ENCODE measurements around the gene MFAP4.

MFAP4 gene

GRCh38 chr17:19386974-19387920 lies at the start of gene MFAP4:
Gene MFAP4 (minus strand): TSS chr17:19387190. CDS start chr17:19387155, 35 bp downstream.
- peak; percentile 96 for DNase-seq (ENCODE audit: low read depth)

GRCh38 chr17:19433727-19434340 lies 46.8 kb upstream of the MFAP4 start:
- no peak for DNase-seq (ENCODE audit: low read depth)

GRCh38 chr17:19433255-19433654 lies 46.3 kb upstream of the MFAP4 start:
- DNase-seq (ENCODE audit: low read depth): no peak

- DNase-seq (ENCODE audit: low read depth): no peak
Observed at GRCh38 chr17:19431691-19432090, 44.7 kb upstream of the MFAP4 start.

GRCh38 chr17:19426631-19427030 lies 39.6 kb upstream of the MFAP4 start:
- DNase-seq (ENCODE audit: low read depth): no peak

- no peak for DNase-seq (ENCODE audit: low read depth)
Observed at GRCh38 chr17:19424934-19425868, 38.2 kb upstream of the MFAP4 start.

GRCh38 chr17:19421926-19422325 lies 34.9 kb upstream of the MFAP4 start:
- no peak for DNase-seq (ENCODE audit: low read depth)

- DNase-seq (ENCODE audit: low read depth): no peak
Observed at GRCh38 chr17:19421219-19421618, 34.2 kb upstream of the MFAP4 start.

GRCh38 chr17:19418251-19418992 lies 31.4 kb upstream of the MFAP4 start:
- no peak for DNase-seq (ENCODE audit: low read depth)

- no peak for DNase-seq (ENCODE audit: low read depth)
Observed at GRCh38 chr17:19417611-19418010, 30.6 kb upstream of the MFAP4 start.

- no peak for DNase-seq (ENCODE audit: low read depth)
Observed at GRCh38 chr17:19415806-19416775, 29.1 kb upstream of the MFAP4 start.

- DNase-seq (ENCODE audit: low read depth): no peak
Observed at GRCh38 chr17:19415311-19415710, 28.3 kb upstream of the MFAP4 start.

GRCh38 chr17:19414396-19415280 lies 27.6 kb upstream of the MFAP4 start:
- no peak for DNase-seq (ENCODE audit: low read depth)

- DNase-seq (ENCODE audit: low read depth): no peak
Observed at GRCh38 chr17:19413761-19414160, 26.8 kb upstream of the MFAP4 start.

- DNase-seq (ENCODE audit: low read depth): no peak
Observed at GRCh38 chr17:19412984-19413383, 26.0 kb upstream of the MFAP4 start.

GRCh38 chr17:19412510-19412909 lies 25.5 kb upstream of the MFAP4 start:
- DNase-seq (ENCODE audit: low read depth): no peak

- DNase-seq (ENCODE audit: low read depth): no peak
Observed at GRCh38 chr17:19411631-19412030, 24.6 kb upstream of the MFAP4 start.

GRCh38 chr17:19410875-19411620 lies 24.1 kb upstream of the MFAP4 start, which contains the start of gene RNF112:
Gene RNF112 (plus strand): TSS chr17:19411232. CDS start chr17:19411409, 177 bp downstream.
- DNase-seq (ENCODE audit: low read depth): no peak

Data from fibroblast of the conjunctiva (primary cell).